Heart left ventricle (tissue), 13 donors: ENCODE measurements around the gene HBZ.

Experiments used
- CTCF ChIP-seq, 12 donors: fragments of 200-600 bp; sonication (generic) in 4 of 12; IDR thresholded peaks; one replicate each; pipeline versions ENCODE4 v1.5.0 to v1.8.0; 2018 to 2022; ENCODE audit warnings: antibody characterized with exemption in 12 of 12, mild to moderate bottlenecking in 5 of 12
- POLR2A ChIP-seq, 2 donors: fragments of 450-650 bp; IDR thresholded peaks; one replicate each; pipeline ENCODE4 v1.6.1; 2017; ENCODE audit warnings: antibody characterized with exemption in 2 of 2, mild to moderate bottlenecking in 2 of 2, moderate library complexity in 2 of 2
- donor health status: ischemic (EF 13 %, LVEDD 7.1; RV severe dilation, severe dysfunction).
- donor health status: DM: no; HTN: yes; CAD: no.
- donor health status: DM: no; HTN: no; CAD: no.
- donor health status: ischemic (EF 25% LVEDD 6.9; RV normal size, moderate dysfunction).
- donor health status: ischemic (EF 25% LVEDD 5.7; RV mildly dilated, moderate dysfunction).
- donor health status: ischemic (EF 35%, LVEDD 5.7; RV mildly dilated, moderate dysfunction).
- donor health status: nonischemic (EF 11% LVEDD 7.7; RV severe dilation, severe dysfunction).
- donor health status: DM: yes; HTN: yes; CAD: no.
- donor health status: PGD.
- donor health status: ischemic (EF 29% LVEDD 5.4; RV normal size, mild dysfunction).
- donor health status: nonischemic (EF 23%, LVEDD 6.1; RV moderate dilation, normal function).

GRCh38 chr16:146646-147045, 5.8 kb upstream of the HBZ start:
- TF ChIP-seq CTCF (IDR thresholded peaks at IDR 0.05) (no peak), POLR2A (IDR thresholded peaks at IDR 0.05) (no peak)
